ENCODE measurements around the gene NDST3.
"Not testable (repeated sequence)": the region's sequence is repeated elsewhere in the genome, so short reads cannot be mapped to it uniquely, and the experiment has no call there.

DNA sequence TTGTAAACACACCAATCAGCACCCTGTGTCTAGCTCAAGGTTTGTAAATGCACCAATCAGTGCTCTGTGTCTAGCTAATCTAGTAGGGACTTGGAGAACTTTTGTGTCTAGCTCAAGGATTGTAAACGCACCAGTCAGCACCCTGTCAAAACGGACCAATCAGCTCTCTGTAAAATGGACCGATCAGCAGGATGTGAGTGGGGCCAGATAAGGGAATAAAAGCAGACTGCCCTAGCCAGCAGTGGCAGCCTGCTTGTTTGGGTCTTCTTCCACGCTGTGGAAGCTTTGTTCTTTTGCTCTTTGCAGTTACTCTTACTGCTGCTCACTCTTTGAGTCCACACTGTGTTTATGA is 231.8 kb downstream of the NDST3 start:
- not testable (repeated sequence) for TF ChIP-seq MAZ (IDR thresholded peaks at IDR 0.05; ENCODE audit: borderline replicate concordance, low read depth, low read length); MAZ (CRISPR knock-in tag; IDR thresholded peaks at IDR 0.05; ENCODE audit: low read depth); RAD21 (CRISPR knock-in tag; IDR thresholded peaks at IDR 0.05); FIP1L1 (IDR thresholded peaks at IDR 0.05; ENCODE audit: borderline replicate concordance, insufficient read depth, low read depth, low read length); YY1 (IDR thresholded peaks at IDR 0.05; ENCODE audit: insufficient read depth, insufficient replicate concordance, low read depth, low read length); CAMTA2 (CRISPR knock-in tag; IDR thresholded peaks at IDR 0.05; ENCODE audit: borderline replicate concordance); ZNF549 (CRISPR knock-in tag; IDR thresholded peaks at IDR 0.05); FOXO4 (CRISPR knock-in tag; conservative IDR thresholded peaks at IDR 0.05); MZF1 (CRISPR knock-in tag; IDR thresholded peaks at IDR 0.05; ENCODE audit: borderline replicate concordance)
- TF ChIP-seq, protein P1, sequence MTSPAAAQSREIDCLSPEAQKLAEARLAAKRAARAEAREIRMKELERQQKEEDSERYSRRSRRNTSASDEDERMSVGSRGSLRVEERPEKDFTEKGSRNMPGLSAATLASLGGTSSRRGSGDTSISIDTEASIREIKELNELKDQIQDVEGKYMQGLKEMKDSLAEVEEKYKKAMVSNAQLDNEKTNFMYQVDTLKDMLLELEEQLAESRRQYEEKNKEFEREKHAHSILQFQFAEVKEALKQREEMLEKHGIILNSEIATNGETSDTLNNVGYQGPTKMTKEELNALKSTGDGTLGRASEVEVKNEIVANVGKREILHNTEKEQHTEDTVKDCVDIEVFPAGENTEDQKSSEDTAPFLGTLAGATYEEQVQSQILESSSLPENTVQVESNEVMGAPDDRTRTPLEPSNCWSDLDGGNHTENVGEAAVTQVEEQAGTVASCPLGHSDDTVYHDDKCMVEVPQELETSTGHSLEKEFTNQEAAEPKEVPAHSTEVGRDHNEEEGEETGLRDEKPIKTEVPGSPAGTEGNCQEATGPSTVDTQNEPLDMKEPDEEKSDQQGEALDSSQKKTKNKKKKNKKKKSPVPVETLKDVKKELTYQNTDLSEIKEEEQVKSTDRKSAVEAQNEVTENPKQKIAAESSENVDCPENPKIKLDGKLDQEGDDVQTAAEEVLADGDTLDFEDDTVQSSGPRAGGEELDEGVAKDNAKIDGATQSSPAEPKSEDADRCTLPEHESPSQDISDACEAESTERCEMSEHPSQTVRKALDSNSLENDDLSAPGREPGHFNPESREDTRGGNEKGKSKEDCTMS (CRISPR knock-in tag; conservative IDR thresholded peaks at IDR 0.05), result not testable (repeated sequence)
